T-cell (primary cell): ENCODE measurements around the gene ANKRD39. TPM values are rescaled to one million over a fixed set of nuclear protein-coding genes. Genes with fewer than 3 reads are reported as not detected.
"Not testable (repeated sequence)": the region's sequence is repeated elsewhere in the genome, so short reads cannot be mapped to it uniquely, and the experiment has no call there.

Experiments
- ATAC-seq, 4 experiments: fragments of 200-7000 bp in 3 of 4; fragments of 150-1000 bp in 1 of 4; cut with Tn5 transposase; replicated peaks in 1 of 4; 1 replicate in 3 of 4; 2 replicates in 1 of 4; pipeline ENCODE4 v1.10.0; 2021; ENCODE audit warnings: moderate library complexity in 3 of 4, mild to moderate bottlenecking in 2 of 4, moderate number of reproducible peaks in 1 of 4
- CTCF ChIA-PET, 2 donors: fragments of 300-600 bp; sonication (Branson Sonifier 250); formaldehyde crosslinking; loops; one replicate each; lab custom pipeline; 2022; ENCODE audit warnings: antibody characterized with exemption in 2 of 2; lab: Charles Lee
- POLR2A ChIA-PET, 2 donors: fragments of 300-600 bp; sonication (Branson Sonifier 250); formaldehyde crosslinking; loops; one replicate each; lab custom pipeline; 2022; ENCODE audit warnings: antibody characterized with exemption in 2 of 2; lab: Charles Lee
- DNase-seq, 35 experiments: peaks; one replicate each; pipeline versions ENCODE4 v3.0.0 to v3.0.0-alpha.2; 2013 to 2023
- H3K27ac ChIP-seq: one replicate; pipeline ENCODE4 v1.5.1; 2013; ENCODE audit warnings: low read length
- H3K27me3 ChIP-seq, 2 experiments: replicated peaks in 1 of 2; 1 replicate in 1 of 2; 2 replicates in 1 of 2; pipeline versions ENCODE4 v1.6.1 to v1.7.0; 2013; ENCODE audit warnings: low read length in 1 of 2, mixed read lengths in 1 of 2; ENCODE audit not compliant: control insufficient read depth in 2 of 2, insufficient read depth in 2 of 2; ENCODE audit errors: extremely low read depth in 1 of 2
- H3K36me3 ChIP-seq, 2 donors: 1 replicate in 1 of 2; 2 replicates in 1 of 2; pipeline versions ENCODE4 v1.6.1 to v1.7.0; 2013; ENCODE audit warnings: low read length in 1 of 2; ENCODE audit not compliant: control insufficient read depth in 2 of 2, insufficient read depth in 1 of 2; ENCODE audit errors: extremely low read depth in 1 of 2
- H3K4me1 ChIP-seq, 2 experiments: 1 replicate in 1 of 2; 2 replicates in 1 of 2; pipeline versions ENCODE4 v1.6.1 to v1.7.0; 2013; ENCODE audit warnings: low read length in 2 of 2, mixed read lengths in 1 of 2; ENCODE audit not compliant: insufficient read depth in 2 of 2, control insufficient read depth in 1 of 2; ENCODE audit errors: extremely low read depth in 1 of 2
- H3K4me3 ChIP-seq, 2 donors: 1 replicate in 1 of 2; 2 replicates in 1 of 2; pipeline versions ENCODE4 v1.5.1 to v1.7.0; 2013; ENCODE audit warnings: mild to moderate bottlenecking in 2 of 2, low read length in 1 of 2, moderate library complexity in 1 of 2; ENCODE audit not compliant: control insufficient read depth in 1 of 2; ENCODE audit errors: extremely low read depth in 1 of 2
- H3K9me3 ChIP-seq: 2 replicates; pipeline ENCODE4 v1.7.0; 2013
- H3K27ac Mint-ChIP-seq, 2 donors: one replicate each; pipeline ENCODE4 v1.8.0; 2020 to 2021; ENCODE audit warnings: mild to moderate bottlenecking in 2 of 2, mixed read lengths in 2 of 2
- H3K27me3 Mint-ChIP-seq, 2 donors: one replicate each; pipeline ENCODE4 v1.8.0; 2021 to 2022; ENCODE audit warnings: mixed read lengths in 2 of 2
- H3K36me3 Mint-ChIP-seq: one replicate; pipeline ENCODE4 v1.8.0; 2021; ENCODE audit warnings: mixed read lengths
- H3K4me1 Mint-ChIP-seq, 3 donors: one replicate each; pipeline ENCODE4 v1.8.0; 2020 to 2022; ENCODE audit warnings: mixed read lengths in 3 of 3, mild to moderate bottlenecking in 1 of 3
- H3K4me3 Mint-ChIP-seq, 3 donors: one replicate each; pipeline ENCODE4 v1.8.0; 2020 to 2022; ENCODE audit warnings: mild to moderate bottlenecking in 3 of 3, mixed read lengths in 3 of 3, moderate library complexity in 3 of 3
- H3K9me3 Mint-ChIP-seq, 3 donors: one replicate each; pipeline ENCODE4 v1.8.0; 2020 to 2022; ENCODE audit warnings: mixed read lengths in 3 of 3
- WGBS: methylation state at CpG from one replicate; pipeline ENCODE4 v1.1.5; 2013; ENCODE audit warnings: missing lambda C conversion rate; ENCODE audit not compliant: insufficient coverage; 5-methylcytosine and 5-hydroxymethylcytosine counted together
- total RNA-seq, 35 experiments: library from RNA in 6 of 35; stranded (reverse) in 6 of 35; fragments of 120-200 nt in 1 of 35; gene quantifications; one replicate each; pipeline versions ENCODE4 v1.2.1 to v1.2.4 and lab custom pipeline; 2013 to 2026

Gene ANKRD39
- total RNA-seq, 5 donors from 2014 or later (not counting 1 experiment from before 2014, with no cell fraction given), result 16.9 to 25.0 (median 19.2) TPM

DNA sequence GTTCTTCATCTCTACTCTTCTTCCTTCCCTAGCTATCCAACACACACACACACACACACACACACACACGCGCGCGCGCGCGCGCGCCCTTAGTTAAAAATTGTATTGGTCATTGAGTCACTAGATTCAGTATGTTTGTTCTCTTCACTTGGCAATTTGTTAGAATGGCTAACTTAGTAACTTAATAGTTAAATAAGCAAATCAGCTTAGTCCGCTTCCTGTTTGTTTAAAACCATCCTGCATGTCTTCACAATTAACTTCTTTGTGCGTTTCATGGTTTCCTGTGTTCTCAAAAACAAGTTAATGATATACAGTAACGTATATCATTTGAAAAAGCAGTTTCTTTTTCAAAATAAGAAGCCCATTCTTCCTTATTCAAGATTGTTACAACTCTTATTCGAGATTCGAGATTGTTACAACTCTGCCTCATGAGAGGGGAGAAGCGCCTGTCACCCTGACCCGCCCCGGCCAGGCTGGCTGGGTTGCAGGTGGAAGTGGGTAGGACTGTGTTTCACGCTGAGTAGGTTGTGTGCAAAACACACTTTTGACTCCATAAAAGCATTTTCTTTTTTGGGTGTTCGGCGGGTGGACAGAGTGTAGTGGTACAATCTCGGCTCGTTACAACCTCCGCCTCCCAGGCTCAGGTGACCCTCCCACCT, 51.2 kb downstream of the ANKRD39 start:
- ATAC-seq, result peak; percentile 79 to 90 (median 88)
- peak overlapping the region; percentile 67 to 70 (median 69) for H3K4me3 Mint-ChIP-seq
- peak overlapping the region; percentile 97 to 100 for H3K27ac Mint-ChIP-seq
- DNase-seq, result peak; percentile 42 to 84 (median 66)
- peaks cover 21 to 39% (median 30%) of the 10 kb centered on the region in 3 donors for H3K4me1 Mint-ChIP-seq
- peaks cover 2% of the 10 kb centered on the region for H3K36me3 Mint-ChIP-seq
- H3K27me3 Mint-ChIP-seq, result no peaks in the 10 kb centered on the region
- Histone ChIP-seq H3K27me3 (no peaks in the 10 kb centered on the region), H3K9me3 (no peaks in the 10 kb centered on the region), H3K4me1 (peaks cover 0 to 31% of the 10 kb centered on the region in 2 experiments), H3K36me3 (peaks cover 3 to 17% of the 10 kb centered on the region in 2 donors), H3K4me3 (peak overlapping the region; percentile 25 to 28), H3K27ac (peak overlapping the region; percentile 77)
- POLR2A ChIA-PET, result interaction anchor here in 1 of 2 donors (0.6 to 1.0 kb wide), 2 partner anchors 33 to 50 kb away, joined by 3 to 5 read pairs; no protein-coding TSS in a partner anchor
- CTCF ChIA-PET, result interaction anchor here (0.6 to 1.4 kb wide), 5 partner anchors 28 to 52 kb away, joined by 3 to 7 read pairs (median 3); partner anchors contain the start of gene ANKRD39 (in 1 of the 2)
- H3K9me3 Mint-ChIP-seq, result no peaks in the 10 kb centered on the region
- no CpG with 5 or more reads among the region's 23 CpGs for WGBS

DNA sequence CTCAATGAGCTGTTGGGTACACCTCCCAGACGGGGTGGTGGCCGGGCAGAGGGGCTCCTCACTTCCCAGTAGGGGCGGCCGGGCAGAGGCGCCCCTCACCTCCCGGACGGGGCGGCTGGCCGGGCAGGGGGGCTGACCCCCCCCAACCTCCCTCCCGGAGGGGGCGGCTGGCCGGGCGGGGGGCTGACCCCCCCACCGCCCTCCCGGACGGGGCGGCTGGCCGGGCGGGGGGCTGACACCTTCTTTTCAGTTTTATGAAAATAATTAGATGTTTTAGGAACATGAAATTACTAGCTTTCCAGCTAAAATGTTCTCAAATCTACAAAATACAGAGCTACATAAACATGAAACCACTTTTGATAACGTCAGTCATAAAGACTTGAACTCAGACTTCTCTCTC, 51.9 kb downstream of the ANKRD39 start:
- CTCF ChIA-PET, result interaction anchor here (0.6 to 1.4 kb wide), 4 partner anchors 27 to 52 kb away, joined by 3 to 7 read pairs (median 3); partner anchors contain the start of gene ANKRD39 (in 1 of the 2)
- not testable (repeated sequence) for DNase-seq
- WGBS, result no CpG with 5 or more reads among the region's 20 CpGs

GRCh38 chr2:96804986-96805385, 52.8 kb downstream of the ANKRD39 start:
- CTCF ChIA-PET, result interaction anchor here (0.6 to 0.7 kb wide), 3 partner anchors 13 to 222 kb away, joined by 3 to 4 read pairs (median 3); no protein-coding TSS in a partner anchor
- no peak overlapping the region for H3K4me3 ChIP-seq
- Mint-ChIP-seq H3K36me3 (peaks cover 2% of the 10 kb centered on the region), H3K9me3 (no peaks in the 10 kb centered on the region), H3K4me3 (no peak overlapping the region), H3K27me3 (no peaks in the 10 kb centered on the region), H3K27ac (peak overlapping the region; percentile 57 to 83), H3K4me1 (peaks cover 21 to 34% (median 28%) of the 10 kb centered on the region in 3 donors)
- H3K4me1 ChIP-seq, result peaks cover 0 to 44% of the 10 kb centered on the region in 2 experiments
- ATAC-seq, result no peak
- POLR2A ChIA-PET, result interaction anchor here in 1 of 2 donors (0.7 kb wide), 1 partner anchor 570 kb away, joined by 7 read pairs; no protein-coding TSS in a partner anchor
- no peaks in the 10 kb centered on the region for H3K27me3 ChIP-seq
- DNase-seq, result no peak
- no peaks in the 10 kb centered on the region for H3K9me3 ChIP-seq
- H3K27ac ChIP-seq, result no peak overlapping the region
- H3K36me3 ChIP-seq, result peaks cover 3 to 9% of the 10 kb centered on the region in 2 donors

More for the DNA sequence above, 51.9 kb downstream of the ANKRD39 start:
- ATAC-seq, H3K4me3 ChIP-seq, H3K27me3 Mint-ChIP-seq, H3K9me3 ChIP-seq, H3K9me3 Mint-ChIP-seq, H3K36me3 Mint-ChIP-seq, H3K27me3 ChIP-seq: not testable (repeated sequence)
- peak overlapping the region; percentile 77 for H3K27ac ChIP-seq
- Mint-ChIP-seq H3K27ac (peak overlapping the region; percentile 97 to 100), H3K4me3 (peak overlapping the region in 2 of 3 donors; percentile 67 to 69), H3K4me1 (peaks cover 21 to 38% (median 30%) of the 10 kb centered on the region in 3 donors)
- peaks cover 0 to 38% of the 10 kb centered on the region in 2 experiments for H3K4me1 ChIP-seq
- peaks cover 3 to 13% of the 10 kb centered on the region in 2 donors for H3K36me3 ChIP-seq
- POLR2A ChIA-PET, result interaction anchor here in 1 of 2 donors (1.0 kb wide), 1 partner anchor 32 kb away, joined by 5 read pairs; no protein-coding TSS in a partner anchor

GRCh38 chr2:96802721-96803120, 55.1 kb downstream of the ANKRD39 start:
- H3K36me3 ChIP-seq, result peaks cover 4 to 5% of the 10 kb centered on the region in 2 donors
- peak overlapping the region; percentile 46 for H3K27ac ChIP-seq
- WGBS, result 96% methylated on average over 6 of the region's 7 CpGs
- Mint-ChIP-seq H3K27ac (peak overlapping the region in 1 of 2 donors; percentile 55), H3K36me3 (peaks cover 13% of the 10 kb centered on the region), H3K27me3 (no peaks in the 10 kb centered on the region), H3K4me1 (peaks cover 18 to 24% (median 21%) of the 10 kb centered on the region in 3 donors), H3K9me3 (no peaks in the 10 kb centered on the region), H3K4me3 (no peak overlapping the region)
- CTCF ChIA-PET, result interaction anchor here in 1 of 2 donors (1.0 kb wide), 1 partner anchor 8 kb away, joined by 3 read pairs; no protein-coding TSS in a partner anchor
- H3K4me3 ChIP-seq, result no peak overlapping the region
- H3K4me1 ChIP-seq, result peaks cover 0 to 40% of the 10 kb centered on the region in 2 experiments
- POLR2A ChIA-PET, result no interaction called here
- no peaks in the 10 kb centered on the region for H3K27me3 ChIP-seq
- DNase-seq (no peak), ATAC-seq (no peak)
- no peaks in the 10 kb centered on the region for H3K9me3 ChIP-seq

GRCh38 chr2:96801786-96802595, 55.8 kb downstream of the ANKRD39 start:
- Mint-ChIP-seq H3K4me1 (peaks cover 12 to 17% (median 16%) of the 10 kb centered on the region in 3 donors), H3K27me3 (no peaks in the 10 kb centered on the region), H3K27ac (no peak overlapping the region), H3K9me3 (no peaks in the 10 kb centered on the region), H3K36me3 (peaks cover 13% of the 10 kb centered on the region), H3K4me3 (no peak overlapping the region)
- Histone ChIP-seq H3K4me3 (no peak overlapping the region), H3K27ac (peak overlapping the region; percentile 46), H3K4me1 (peaks cover 0 to 33% of the 10 kb centered on the region in 2 experiments), H3K9me3 (no peaks in the 10 kb centered on the region), H3K36me3 (peaks cover 5 to 10% of the 10 kb centered on the region in 2 donors), H3K27me3 (no peaks in the 10 kb centered on the region)
- ChIA-PET POLR2A (no interaction called here), CTCF (interaction anchor here (0.6 to 1.0 kb wide), 3 partner anchors 9 to 56 kb away, joined by 3 read pairs; partner anchors contain the start of gene ANKRD39 (in 1 of the 2))
- WGBS, result 29% methylated on average over 10 of the region's 10 CpGs
- ATAC-seq (peak in 1 of 4 experiments; percentile 35), DNase-seq (peak in 5 of 35 experiments; percentile 8 to 33 (median 27))
